HCT116 (cell line): ENCODE measurements around the gene THRB.

Experiments used
- EGR1 ChIP-seq: IDR thresholded peaks from 2 replicates; pipeline ENCODE4 v1.6.1; 2012; ENCODE audit warnings: low read depth
- EZH2 ChIP-seq: fragments of 200-600 bp; sonication (generic); IDR thresholded peaks from 2 replicates; pipeline ENCODE4 v1.6.1; 2017; ENCODE audit warnings: antibody characterized with exemption, mixed run types
- POLR2A ChIP-seq: IDR thresholded peaks from 2 replicates; pipeline ENCODE4 v1.7.0; 2011; ENCODE audit warnings: borderline replicate concordance; ENCODE audit not compliant: insufficient read depth, insufficient read length; ENCODE audit errors: extremely low read depth
- POLR2AphosphoS5 ChIP-seq: IDR thresholded peaks from 2 replicates; pipeline ENCODE4 v1.6.1; 2011; ENCODE audit warnings: mild to moderate bottlenecking, low read depth, low read length, moderate library complexity
- RAD21 ChIP-seq: IDR thresholded peaks from 2 replicates; pipeline ENCODE4 v1.6.1; 2012; ENCODE audit warnings: low read depth, mild to moderate bottlenecking
- SP1 ChIP-seq: IDR thresholded peaks from 2 replicates; pipeline ENCODE4 v1.6.1; 2012; ENCODE audit warnings: low read depth
- SRF ChIP-seq: IDR thresholded peaks from 2 replicates; pipeline ENCODE4 v1.6.1; 2012; ENCODE audit warnings: low read depth
- TCF7L2 ChIP-seq: IDR thresholded peaks from 2 replicates; pipeline ENCODE4 v1.7.0; 2011; ENCODE audit warnings: borderline replicate concordance, inconsistent platforms; ENCODE audit not compliant: insufficient read depth, insufficient read length; ENCODE audit errors: extremely low read depth
- YY1 ChIP-seq: IDR thresholded peaks from 2 replicates; pipeline ENCODE4 v1.6.1; 2011; ENCODE audit warnings: low read length, low read depth, moderate library complexity, mild to moderate bottlenecking; ENCODE audit not compliant: insufficient replicate concordance; ENCODE audit errors: extremely low read depth
- ZBTB33 ChIP-seq: IDR thresholded peaks from 2 replicates; pipeline ENCODE4 v1.6.1; 2011; ENCODE audit warnings: mild to moderate bottlenecking, low read length, moderate library complexity; ENCODE audit not compliant: insufficient replicate concordance; ENCODE audit errors: extremely low read depth
- TF ChIP-seq, protein P1 (sequence below), 3 experiments: fragments of 200-600 bp in 1 of 3; sonication (generic) in 1 of 3; IDR thresholded peaks in 2 of 3; conservative IDR thresholded peaks in 1 of 3; 2 replicates each; pipeline ENCODE4 v1.5.1; 2012 to 2017; ENCODE audit warnings: low read depth in 2 of 3, low read length in 2 of 3, antibody characterized with exemption in 1 of 3, borderline replicate concordance in 1 of 3, control low read depth in 1 of 3, mild to moderate bottlenecking in 1 of 3, mixed read lengths in 1 of 3, mixed run types in 1 of 3, moderate library complexity in 1 of 3; ENCODE audit not compliant: insufficient read depth in 1 of 3
- TF ChIP-seq, protein P2 (sequence below): IDR thresholded peaks from 2 replicates; pipeline ENCODE4 v1.6.1; 2012

DNA sequence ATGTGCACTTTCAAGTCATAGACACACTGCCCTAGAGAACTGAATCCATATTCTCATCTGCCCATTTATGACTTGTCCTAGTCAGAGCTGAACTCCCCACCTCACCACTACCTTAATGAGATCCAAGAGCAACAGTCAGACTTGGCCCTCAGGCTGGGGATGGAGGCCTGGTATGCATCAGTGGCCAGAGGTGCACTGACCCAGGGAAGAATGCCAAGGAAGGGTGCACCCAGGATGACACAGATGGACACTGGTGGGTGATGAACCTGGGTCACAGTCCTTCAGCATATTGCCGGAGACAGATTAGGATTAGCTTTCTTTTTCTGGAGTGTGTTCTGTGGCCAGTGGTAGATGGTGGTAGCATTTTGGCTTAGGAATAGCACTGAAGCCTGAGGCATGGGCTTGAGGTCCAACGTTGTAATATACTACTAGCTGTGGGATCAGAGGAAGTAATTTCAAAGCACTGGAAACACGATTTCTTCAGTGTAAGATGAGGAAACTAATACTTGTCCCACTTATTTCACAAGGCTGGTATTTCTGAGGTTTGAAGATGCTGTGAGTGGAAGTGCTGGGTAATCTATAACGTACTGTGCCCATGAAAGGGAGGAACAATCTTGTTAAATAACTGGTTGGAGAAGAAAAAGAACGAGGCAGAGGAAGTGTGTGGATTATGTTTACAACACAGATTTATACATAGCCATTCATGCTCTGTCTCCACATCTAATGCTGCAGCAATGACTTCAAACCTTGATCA, 265.0 kb downstream of the THRB start:
- no peak for TF ChIP-seq POLR2A
- no peak for TF ChIP-seq TCF7L2
- TF ChIP-seq, protein P1, sequence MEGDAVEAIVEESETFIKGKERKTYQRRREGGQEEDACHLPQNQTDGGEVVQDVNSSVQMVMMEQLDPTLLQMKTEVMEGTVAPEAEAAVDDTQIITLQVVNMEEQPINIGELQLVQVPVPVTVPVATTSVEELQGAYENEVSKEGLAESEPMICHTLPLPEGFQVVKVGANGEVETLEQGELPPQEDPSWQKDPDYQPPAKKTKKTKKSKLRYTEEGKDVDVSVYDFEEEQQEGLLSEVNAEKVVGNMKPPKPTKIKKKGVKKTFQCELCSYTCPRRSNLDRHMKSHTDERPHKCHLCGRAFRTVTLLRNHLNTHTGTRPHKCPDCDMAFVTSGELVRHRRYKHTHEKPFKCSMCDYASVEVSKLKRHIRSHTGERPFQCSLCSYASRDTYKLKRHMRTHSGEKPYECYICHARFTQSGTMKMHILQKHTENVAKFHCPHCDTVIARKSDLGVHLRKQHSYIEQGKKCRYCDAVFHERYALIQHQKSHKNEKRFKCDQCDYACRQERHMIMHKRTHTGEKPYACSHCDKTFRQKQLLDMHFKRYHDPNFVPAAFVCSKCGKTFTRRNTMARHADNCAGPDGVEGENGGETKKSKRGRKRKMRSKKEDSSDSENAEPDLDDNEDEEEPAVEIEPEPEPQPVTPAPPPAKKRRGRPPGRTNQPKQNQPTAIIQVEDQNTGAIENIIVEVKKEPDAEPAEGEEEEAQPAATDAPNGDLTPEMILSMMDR (IDR thresholded peaks at IDR 0.05 in 2 of 3, conservative IDR thresholded peaks at IDR 0.05 in 1 of 3; ENCODE audit: borderline replicate concordance in 1 of 3, insufficient read depth in 1 of 3, low read depth in 2 of 3, low read length in 2 of 3): no peak
- TF ChIP-seq EGR1: no peak
- TF ChIP-seq YY1: no peak
- TF ChIP-seq RAD21: no peak
- TF ChIP-seq EZH2: no peak
- TF ChIP-seq SRF: no peak
- TF ChIP-seq POLR2AphosphoS5: no peak
- no peak for TF ChIP-seq SP1
- TF ChIP-seq ZBTB33: no peak
- TF ChIP-seq, protein P2, sequence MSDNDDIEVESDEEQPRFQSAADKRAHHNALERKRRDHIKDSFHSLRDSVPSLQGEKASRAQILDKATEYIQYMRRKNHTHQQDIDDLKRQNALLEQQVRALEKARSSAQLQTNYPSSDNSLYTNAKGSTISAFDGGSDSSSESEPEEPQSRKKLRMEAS: no peak
